ENCODE results near the gene CPEB4. TPM values are rescaled to one million over a fixed set of nuclear protein-coding genes. Genes with fewer than 3 reads are reported as not detected.

The CPEB4 gene
- total RNA-seq, 1 experiment from 2014 or later = 8.7 TPM

DNA sequence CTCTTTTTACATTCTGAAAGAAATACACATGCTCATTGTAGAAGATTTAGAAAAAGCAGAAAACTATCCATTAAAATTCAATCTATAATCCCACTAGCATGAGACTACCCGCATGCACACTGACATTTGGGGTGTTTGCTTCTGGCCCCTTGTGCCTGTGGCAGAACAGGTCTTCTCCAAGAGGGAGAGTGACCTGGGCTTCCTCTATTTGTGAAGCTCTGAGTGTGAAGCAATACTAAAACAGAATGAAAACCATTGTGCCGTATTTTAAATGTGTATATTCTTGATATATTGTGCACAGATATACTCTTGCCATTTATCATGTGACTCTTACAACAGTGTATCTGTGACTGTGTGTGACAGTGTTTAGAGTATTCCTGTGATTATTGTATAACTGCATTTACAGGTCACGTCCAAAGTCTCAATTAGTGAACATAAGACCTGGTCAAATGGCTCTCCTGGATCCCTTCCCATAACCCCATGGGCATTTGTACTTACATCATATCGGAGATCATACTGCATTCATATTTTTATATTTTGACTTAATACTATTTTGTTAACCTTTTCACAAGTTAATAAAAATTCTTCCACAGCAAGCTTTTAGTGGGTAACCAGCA is 14.7 kb upstream of the CPEB4 start:
- Histone ChIP-seq H3K56ac (ENCODE audit: insufficient read length, low read depth, low read length) (no peak overlapping the region), H2BK12ac (ENCODE audit: insufficient read length, low read depth, low read length) (no peak overlapping the region), H3T11ph (ENCODE audit: low read length) (no peak overlapping the region), H2BK20ac (ENCODE audit: low read depth, low read length, poor library complexity, severe bottlenecking) (no peak overlapping the region), H3K9me3 (ENCODE audit: control insufficient read depth, low read depth, low read length) (no peaks in the 10 kb centered on the region), H3K14ac (ENCODE audit: insufficient read depth, low read length) (no peak overlapping the region), H3K4me1 (ENCODE audit: insufficient read depth, low read length) (no peaks in the 10 kb centered on the region; the same call in 1 of the 2 replicates), H3K9ac (ENCODE audit: extremely low read depth, insufficient read length, low read length) (no peak overlapping the region), H4K8ac (replicated peaks; ENCODE audit: insufficient read length, low read depth, low read length) (no peak overlapping the region), H2BK120ac (ENCODE audit: low read depth, low read length, poor library complexity, severe bottlenecking) (no peak overlapping the region), H3K4me2 (ENCODE audit: insufficient read depth, insufficient read length, low read length) (no peak overlapping the region), H2BK5ac (ENCODE audit: insufficient read length, low read length) (no peak overlapping the region), H3K27ac (ENCODE audit: insufficient read length, low read depth, low read length) (no peak overlapping the region), H3K27me3 (ENCODE audit: insufficient read depth, low read length) (no peaks in the 10 kb centered on the region), H3K18ac (ENCODE audit: insufficient read length, low read depth, low read length) (no peak overlapping the region), H3K79me1 (ENCODE audit: insufficient read depth, low read depth, low read length, poor library complexity, severe bottlenecking) (no peaks in the 10 kb centered on the region), H3K23me2 (ENCODE audit: insufficient read length, low read depth, low read length, poor library complexity, severe bottlenecking) (no peaks in the 10 kb centered on the region), H3K79me2 (ENCODE audit: insufficient read depth, low read length) (no peaks in the 10 kb centered on the region), H4K91ac (ENCODE audit: insufficient read length, low read depth, low read length) (no peak overlapping the region), H2BK15ac (ENCODE audit: low read depth, low read length) (no peak overlapping the region), H3K4ac (ENCODE audit: low read depth, low read length) (no peak overlapping the region), H4K20me1 (ENCODE audit: control insufficient read depth, insufficient read depth, insufficient read length) (no peaks in the 10 kb centered on the region), H4K5ac (ENCODE audit: insufficient read length, low read depth, low read length) (no peak overlapping the region), H2AFZ (ENCODE audit: low read length) (no peak overlapping the region), H3K23ac (ENCODE audit: insufficient read length, low read depth, low read length) (no peak overlapping the region), H2AK5ac (ENCODE audit: insufficient read length, low read length) (no peak overlapping the region)
- TF ChIP-seq, protein P1, sequence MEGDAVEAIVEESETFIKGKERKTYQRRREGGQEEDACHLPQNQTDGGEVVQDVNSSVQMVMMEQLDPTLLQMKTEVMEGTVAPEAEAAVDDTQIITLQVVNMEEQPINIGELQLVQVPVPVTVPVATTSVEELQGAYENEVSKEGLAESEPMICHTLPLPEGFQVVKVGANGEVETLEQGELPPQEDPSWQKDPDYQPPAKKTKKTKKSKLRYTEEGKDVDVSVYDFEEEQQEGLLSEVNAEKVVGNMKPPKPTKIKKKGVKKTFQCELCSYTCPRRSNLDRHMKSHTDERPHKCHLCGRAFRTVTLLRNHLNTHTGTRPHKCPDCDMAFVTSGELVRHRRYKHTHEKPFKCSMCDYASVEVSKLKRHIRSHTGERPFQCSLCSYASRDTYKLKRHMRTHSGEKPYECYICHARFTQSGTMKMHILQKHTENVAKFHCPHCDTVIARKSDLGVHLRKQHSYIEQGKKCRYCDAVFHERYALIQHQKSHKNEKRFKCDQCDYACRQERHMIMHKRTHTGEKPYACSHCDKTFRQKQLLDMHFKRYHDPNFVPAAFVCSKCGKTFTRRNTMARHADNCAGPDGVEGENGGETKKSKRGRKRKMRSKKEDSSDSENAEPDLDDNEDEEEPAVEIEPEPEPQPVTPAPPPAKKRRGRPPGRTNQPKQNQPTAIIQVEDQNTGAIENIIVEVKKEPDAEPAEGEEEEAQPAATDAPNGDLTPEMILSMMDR (conservative IDR thresholded peaks at IDR 0.05) = no peak
- no peaks in the 10 kb centered on the region for H3K27me3 Mint-ChIP-seq (ENCODE audit: low read depth)
- no peak for DNase-seq
- H3K4me3 Mint-ChIP-seq = no peak overlapping the region
- no peaks in the 10 kb centered on the region for H3K36me3 Mint-ChIP-seq (ENCODE audit: insufficient read depth in 1 of 3, low read depth in 3 of 3)
- H3K4me1 Mint-ChIP-seq = peaks cover 4 to 10% of the 10 kb centered on the region in 2 experiments
- H3K9me3 Mint-ChIP-seq = no peaks in the 10 kb centered on the region
- no peak overlapping the region for H3K27ac Mint-ChIP-seq
- WGBS (ENCODE audit: extremely low coverage, insufficient read length, low lambda C conversion rate) = no CpG with 5 or more reads among the region's 4 CpGs

Measured in H9 (cell line).